Mucosa of rectum (tissue), 2 donors: ENCODE results near the gene WNT7B.

Experiments
- H3K27ac ChIP-seq, 2 donors: one replicate each; pipeline ENCODE4 v1.7.0; 2013; ENCODE audit warnings: inconsistent platforms in 2 of 2, low read depth in 2 of 2, low read length in 2 of 2
- H3K27me3 ChIP-seq, 2 donors: one replicate each; pipeline ENCODE4 v1.7.0; 2013; ENCODE audit warnings: low read length in 2 of 2; ENCODE audit not compliant: control insufficient read depth in 2 of 2, insufficient read depth in 2 of 2
- H3K36me3 ChIP-seq, 2 donors: one replicate each; pipeline ENCODE4 v1.7.0; 2013; ENCODE audit warnings: low read length in 2 of 2; ENCODE audit not compliant: control insufficient read depth in 2 of 2, insufficient read depth in 2 of 2
- H3K4me1 ChIP-seq, 2 donors: one replicate each; pipeline ENCODE4 v1.7.0; 2013; ENCODE audit warnings: low read length in 2 of 2, mild to moderate bottlenecking in 1 of 2; ENCODE audit not compliant: control insufficient read depth in 2 of 2, insufficient read depth in 2 of 2
- H3K4me3 ChIP-seq, 2 donors: one replicate each; pipeline ENCODE4 v1.7.0; 2013; ENCODE audit warnings: low read length in 2 of 2
- H3K9ac ChIP-seq, 2 donors: one replicate each; pipeline ENCODE4 v1.7.0; 2013; ENCODE audit warnings: low read length in 2 of 2, low read depth in 1 of 2, mild to moderate bottlenecking in 1 of 2
- H3K9me3 ChIP-seq, 2 donors: one replicate each; pipeline ENCODE4 v1.7.0; 2013; ENCODE audit warnings: low read length in 2 of 2; ENCODE audit not compliant: control insufficient read depth in 2 of 2
- donor health status: healthy.
- donor health status: Normal muscosa, but diverticular disease.

Gene WNT7B

DNA sequence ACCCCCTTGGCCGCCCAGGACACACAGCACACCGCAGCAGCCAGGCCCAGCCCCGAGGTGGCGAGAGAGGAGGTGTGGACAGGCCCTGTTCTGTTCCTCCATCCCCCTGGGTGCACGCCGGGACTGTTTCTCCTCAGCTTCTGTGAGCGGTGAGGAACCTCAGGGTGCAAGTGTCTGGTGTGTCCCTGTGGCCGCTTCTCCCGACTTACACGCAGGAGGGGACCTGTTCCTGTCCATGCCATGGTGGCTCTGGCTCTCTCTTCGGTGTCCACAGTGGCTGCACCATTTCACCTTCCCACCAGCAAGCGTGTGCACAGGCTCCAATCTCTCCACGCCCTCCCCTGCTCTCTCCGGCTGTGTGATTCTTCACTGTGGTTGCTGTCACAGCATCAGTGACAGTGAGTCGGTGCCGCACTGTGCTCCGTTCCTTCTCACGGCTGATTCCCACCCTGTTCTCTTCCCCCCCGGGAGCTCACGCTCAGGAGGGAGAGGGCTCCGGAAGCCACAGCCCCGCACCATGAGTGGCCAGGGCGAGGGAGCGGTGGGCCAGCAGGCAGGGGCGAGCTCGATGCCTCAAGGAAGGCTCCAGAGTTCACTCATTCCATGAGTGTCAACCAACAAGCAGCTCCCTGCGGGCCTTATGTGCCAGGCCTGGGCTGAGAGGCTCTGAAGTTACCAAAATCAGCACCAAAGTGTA, 18.6 kb upstream of the WNT7B start:
- Histone ChIP-seq H3K9me3 (no peaks in the 10 kb centered on the region), H3K27ac (peak overlapping the region in 1 of 2 donors; percentile 90), H3K36me3 (no peaks in the 10 kb centered on the region), H3K27me3 (no peaks in the 10 kb centered on the region), H3K4me1 (peaks cover 27 to 37% of the 10 kb centered on the region in 2 donors), H3K4me3 (no peak overlapping the region), H3K9ac (peak overlapping the region; percentile 27 to 32)

DNA sequence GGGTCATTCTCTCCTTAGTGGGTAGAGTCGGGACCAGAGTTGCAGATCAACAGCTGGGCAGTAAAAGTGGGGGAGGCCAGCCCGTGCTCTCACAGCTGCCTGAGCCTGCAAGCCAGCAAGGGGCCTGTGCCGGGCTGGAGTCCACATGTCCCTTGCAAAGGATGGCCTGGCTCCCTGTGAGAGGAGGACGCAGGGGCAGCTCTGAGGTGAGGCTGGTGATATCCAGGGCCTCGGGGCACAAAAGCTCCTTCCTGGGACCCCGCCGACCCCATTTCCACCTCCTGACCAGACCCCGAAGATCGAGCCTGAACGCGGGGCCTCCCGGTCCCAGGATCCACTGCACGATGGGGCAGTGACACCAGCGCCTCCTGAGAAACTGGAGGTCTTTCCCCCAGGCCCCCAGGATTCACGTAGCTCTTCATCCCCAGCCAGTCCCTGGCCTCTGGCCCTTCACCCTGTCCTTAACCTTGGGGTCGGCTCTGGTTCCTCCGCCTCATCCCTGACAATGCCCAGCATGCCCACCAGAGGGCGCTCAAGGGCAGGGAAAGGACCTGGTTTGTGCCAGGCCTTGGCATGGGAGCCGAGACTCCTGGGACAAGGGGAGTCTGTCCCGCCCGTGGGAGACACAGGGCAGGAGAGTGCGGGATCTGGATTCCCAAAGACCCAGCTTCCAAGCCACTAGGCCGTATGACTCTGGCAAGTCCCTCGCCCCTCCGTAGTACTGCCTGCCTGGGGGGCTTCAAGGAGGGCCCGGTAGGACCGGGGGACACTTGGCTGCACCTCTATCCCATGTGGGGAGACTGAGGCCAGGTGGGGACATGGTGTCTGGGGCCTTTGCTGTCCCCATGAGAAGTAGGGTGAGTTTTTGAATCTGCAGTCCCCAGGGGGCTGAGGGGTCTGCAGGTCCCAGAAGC, 17.8 kb upstream of the WNT7B start:
- H3K4me1 ChIP-seq: peaks cover 27 to 37% of the 10 kb centered on the region in 2 donors
- H3K9me3 ChIP-seq: no peaks in the 10 kb centered on the region
- H3K36me3 ChIP-seq: no peaks in the 10 kb centered on the region
- H3K27ac ChIP-seq: no peak overlapping the region
- H3K27me3 ChIP-seq: no peaks in the 10 kb centered on the region
- peak overlapping the region in 1 of 2 donors; percentile 24 for H3K9ac ChIP-seq
- H3K4me3 ChIP-seq: no peak overlapping the region

DNA sequence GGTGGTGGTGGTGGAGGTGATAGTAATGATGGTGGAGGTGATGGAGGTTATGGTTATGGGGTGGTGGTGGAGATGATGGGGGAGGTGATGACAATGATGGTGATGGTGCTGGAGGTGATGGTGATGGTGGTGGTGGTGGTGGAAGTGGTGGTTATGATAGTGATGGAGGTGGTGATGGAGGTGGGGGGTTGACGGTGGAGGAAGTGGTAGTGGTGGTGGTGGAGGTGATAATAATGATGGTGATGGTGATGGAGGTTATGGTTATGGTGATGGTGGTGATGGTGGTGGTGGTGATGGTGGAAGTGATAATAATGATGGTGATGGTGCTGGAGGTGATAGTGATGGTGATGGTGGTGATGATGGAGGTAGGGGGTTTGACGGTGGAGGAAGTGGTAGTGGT, 16.9 kb upstream of the WNT7B start:
- Histone ChIP-seq H3K27me3 (no peaks in the 10 kb centered on the region), H3K4me3 (no peak overlapping the region), H3K27ac (no peak overlapping the region), H3K36me3 (no peaks in the 10 kb centered on the region), H3K4me1 (peaks cover 27 to 33% of the 10 kb centered on the region in 2 donors), H3K9me3 (no peaks in the 10 kb centered on the region), H3K9ac (no peak overlapping the region)

DNA sequence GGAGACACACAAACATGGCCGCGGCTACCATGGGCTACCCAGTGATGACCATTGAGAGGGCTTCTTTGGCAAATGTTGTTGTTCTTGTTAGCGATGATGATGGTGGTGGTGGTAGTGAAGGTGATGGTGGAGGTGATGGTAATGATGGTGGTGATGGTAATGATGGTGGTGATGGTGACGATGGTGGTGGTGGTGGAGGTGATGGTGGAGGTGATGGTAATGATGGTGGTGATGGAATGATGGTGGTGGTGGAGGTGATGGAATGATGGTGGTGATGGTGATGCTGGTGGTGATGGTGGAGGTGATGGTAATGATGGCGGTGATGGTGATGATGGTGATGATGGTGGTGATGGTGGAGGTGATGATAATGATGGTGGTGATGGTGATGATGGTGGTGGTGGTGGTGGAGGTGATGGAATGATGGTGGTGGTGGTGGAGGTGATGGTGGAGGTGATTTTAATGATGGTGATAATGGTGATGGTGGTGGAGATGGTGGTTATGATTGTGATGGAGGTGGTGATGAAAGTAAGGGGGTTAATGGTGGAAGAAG, 16.3 kb upstream of the WNT7B start:
- Histone ChIP-seq H3K27ac (no peak overlapping the region), H3K4me1 (peaks cover 23 to 27% of the 10 kb centered on the region in 2 donors), H3K36me3 (no peaks in the 10 kb centered on the region), H3K4me3 (no peak overlapping the region), H3K9me3 (no peaks in the 10 kb centered on the region), H3K27me3 (no peaks in the 10 kb centered on the region), H3K9ac (no peak overlapping the region)

DNA sequence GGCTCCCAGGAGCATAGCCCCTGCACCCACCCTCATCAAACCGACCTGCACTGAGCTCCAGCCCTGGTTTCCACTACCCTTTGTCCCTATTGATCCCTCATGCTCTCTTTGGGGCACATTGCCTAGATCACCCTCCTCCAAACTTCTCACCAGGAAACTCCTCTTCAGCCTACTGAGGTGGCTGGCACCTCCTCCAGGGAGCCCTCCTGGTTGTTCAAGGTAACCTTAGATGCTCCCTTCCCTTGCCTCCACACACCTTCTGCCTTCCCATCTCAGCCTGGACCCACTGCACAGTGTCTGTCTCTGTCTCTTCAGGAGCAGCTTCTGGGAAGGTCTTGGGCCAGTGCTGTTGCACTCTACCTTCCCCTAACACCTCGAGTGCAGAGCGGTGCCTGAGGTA, 15.8 kb upstream of the WNT7B start:
- no peaks in the 10 kb centered on the region for H3K27me3 ChIP-seq
- no peak overlapping the region for H3K9ac ChIP-seq
- no peak overlapping the region for H3K4me3 ChIP-seq
- peaks cover 21 to 22% of the 10 kb centered on the region in 2 donors for H3K4me1 ChIP-seq
- H3K27ac ChIP-seq: no peak overlapping the region
- no peaks in the 10 kb centered on the region for H3K36me3 ChIP-seq
- H3K9me3 ChIP-seq: no peaks in the 10 kb centered on the region

DNA sequence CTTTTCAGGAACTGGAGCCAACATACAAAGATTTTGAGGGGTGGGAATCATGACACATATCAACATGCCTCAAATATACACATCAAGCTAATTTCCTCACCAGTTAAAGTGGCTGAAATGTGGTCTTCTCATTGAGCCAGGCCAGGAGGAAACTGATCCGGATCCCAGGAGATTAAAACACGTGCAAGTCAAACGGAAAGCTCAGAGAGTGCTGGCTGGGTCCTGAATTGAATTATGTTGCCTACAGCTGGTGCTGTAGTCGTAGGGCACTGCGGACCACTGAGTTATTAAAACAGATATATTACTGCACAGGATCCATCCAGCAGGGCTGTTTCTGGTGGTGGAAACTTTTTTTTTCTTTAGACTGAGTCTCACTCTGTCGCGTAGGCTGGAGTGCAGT, 14.1 kb upstream of the WNT7B start:
- Histone ChIP-seq H3K36me3 (no peaks in the 10 kb centered on the region), H3K27ac (no peak overlapping the region), H3K27me3 (no peaks in the 10 kb centered on the region), H3K9me3 (no peaks in the 10 kb centered on the region), H3K9ac (no peak overlapping the region), H3K4me3 (no peak overlapping the region), H3K4me1 (peaks cover 11 to 12% of the 10 kb centered on the region in 2 donors)

DNA sequence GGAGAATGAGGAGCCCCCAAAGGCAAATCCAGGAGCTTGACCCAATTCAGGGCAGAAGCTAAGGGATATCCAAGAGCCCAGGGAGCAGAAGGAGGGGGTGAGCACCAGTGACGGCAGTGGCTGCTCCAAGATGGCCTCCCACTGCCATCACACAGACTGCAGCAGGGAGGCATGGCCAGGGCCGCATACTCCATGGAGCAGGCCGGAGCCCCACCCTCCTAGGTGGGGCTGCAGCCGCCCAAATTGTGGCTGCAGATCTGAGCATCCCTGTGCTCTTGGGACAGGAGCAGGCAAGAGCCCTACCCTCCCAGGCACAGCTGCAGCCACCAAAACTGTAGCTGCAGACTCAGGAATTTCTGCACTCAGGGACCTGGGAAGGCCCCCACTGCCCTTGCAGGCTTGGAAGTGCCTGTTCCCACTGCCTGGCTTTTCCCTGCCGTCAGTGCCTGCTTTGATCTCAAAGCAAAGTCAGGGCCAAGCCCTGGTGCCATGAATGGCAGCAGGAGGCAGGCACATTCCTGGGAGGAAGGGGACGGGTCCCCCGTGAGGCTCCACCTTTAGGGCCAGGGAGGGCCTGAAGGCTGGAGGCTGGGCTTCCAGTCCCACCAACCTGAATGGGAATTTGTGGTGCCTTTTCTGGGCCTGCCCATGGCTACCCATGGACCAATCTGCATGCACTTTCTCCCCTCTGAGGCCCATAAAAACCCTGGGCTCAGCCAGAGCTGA, 10.3 kb upstream of the WNT7B start:
- Histone ChIP-seq H3K27me3 (no peaks in the 10 kb centered on the region), H3K36me3 (no peaks in the 10 kb centered on the region), H3K4me3 (no peak overlapping the region), H3K9me3 (peaks cover 0 to 5% of the 10 kb centered on the region in 2 donors), H3K4me1 (no peaks in the 10 kb centered on the region), H3K9ac (no peak overlapping the region), H3K27ac (no peak overlapping the region)

DNA sequence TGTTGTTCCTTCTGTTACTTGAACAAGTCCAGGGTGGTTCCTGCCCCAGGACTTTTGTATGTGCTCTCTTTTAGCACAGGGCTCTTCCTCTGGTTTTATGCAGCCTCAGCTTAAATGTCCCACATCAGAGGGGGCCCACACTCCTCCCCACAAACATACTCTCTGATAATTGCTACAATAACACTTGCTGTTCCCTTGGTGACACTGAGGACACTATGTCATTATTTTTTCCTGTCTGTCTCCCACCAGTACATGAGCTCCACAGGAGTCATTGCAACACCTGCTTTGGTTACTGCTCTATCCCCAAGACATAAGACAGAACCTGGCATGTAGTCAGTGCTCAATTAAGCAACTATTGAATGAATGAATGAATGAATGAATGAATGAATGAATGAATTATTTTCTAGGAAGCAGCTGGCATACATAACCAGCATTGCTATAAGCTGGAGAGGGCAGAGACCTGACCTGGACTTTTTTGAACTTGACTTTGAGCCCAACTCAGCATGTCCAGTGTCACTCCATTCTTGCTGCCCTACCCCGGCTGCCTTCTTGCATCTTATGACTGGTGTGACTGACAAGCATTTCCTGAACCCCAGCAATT, 7.5 kb upstream of the WNT7B start:
- Histone ChIP-seq H3K4me3 (no peak overlapping the region), H3K9me3 (peaks cover 0 to 5% of the 10 kb centered on the region in 2 donors), H3K27me3 (no peaks in the 10 kb centered on the region), H3K9ac (no peak overlapping the region), H3K27ac (no peak overlapping the region), H3K36me3 (no peaks in the 10 kb centered on the region), H3K4me1 (no peaks in the 10 kb centered on the region)

DNA sequence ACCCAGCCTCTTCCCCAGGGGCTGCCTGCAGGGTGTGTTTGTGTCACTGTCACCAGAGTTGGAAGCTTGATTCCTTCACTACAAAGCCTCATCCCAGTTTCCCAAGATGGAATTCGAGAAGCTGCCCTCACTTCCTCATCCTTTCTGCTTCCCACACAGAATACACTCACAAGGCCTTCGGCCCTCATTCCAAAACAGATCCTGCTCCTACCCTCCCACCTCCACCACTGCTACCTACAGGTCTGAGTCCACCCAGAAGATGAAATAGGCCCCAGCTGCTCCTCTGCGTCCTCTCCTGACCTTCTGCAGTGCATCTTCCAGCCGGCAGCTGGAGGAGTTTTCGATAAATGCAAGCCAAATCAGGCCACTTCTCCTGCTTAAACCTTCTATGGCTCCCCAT, 6.8 kb upstream of the WNT7B start:
- Histone ChIP-seq H3K36me3 (no peaks in the 10 kb centered on the region), H3K9ac (no peak overlapping the region), H3K4me3 (no peak overlapping the region), H3K4me1 (peaks cover 1 to 3% of the 10 kb centered on the region in 2 donors), H3K27me3 (no peaks in the 10 kb centered on the region), H3K9me3 (peaks cover 0 to 5% of the 10 kb centered on the region in 2 donors), H3K27ac (no peak overlapping the region)
